Measurements from ENCODE around the gene MYCL. TPM values are rescaled to one million over a fixed set of nuclear protein-coding genes. Genes with fewer than 3 reads are reported as not detected.

Gene MYCL, protein sequence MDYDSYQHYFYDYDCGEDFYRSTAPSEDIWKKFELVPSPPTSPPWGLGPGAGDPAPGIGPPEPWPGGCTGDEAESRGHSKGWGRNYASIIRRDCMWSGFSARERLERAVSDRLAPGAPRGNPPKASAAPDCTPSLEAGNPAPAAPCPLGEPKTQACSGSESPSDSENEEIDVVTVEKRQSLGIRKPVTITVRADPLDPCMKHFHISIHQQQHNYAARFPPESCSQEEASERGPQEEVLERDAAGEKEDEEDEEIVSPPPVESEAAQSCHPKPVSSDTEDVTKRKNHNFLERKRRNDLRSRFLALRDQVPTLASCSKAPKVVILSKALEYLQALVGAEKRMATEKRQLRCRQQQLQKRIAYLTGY
- total RNA-seq (1 to 10 TPM; 3.3 to 4.6 TPM), polyA plus RNA-seq (ENCODE audit: insufficient read depth, low read depth, low replicate concordance) (3.1 TPM)
- long read RNA-seq, donor 1, partial matches to known transcripts = 0 of 1 reads
- long read RNA-seq, donor 1, other reads (novel, unspliced or antisense) = 0 of 1 reads
- long read RNA-seq, donor 2, partial matches to known transcripts = 0 of 3 reads
- long read RNA-seq, donor 2, other reads (novel, unspliced or antisense) = 0 of 3 reads

DNA sequence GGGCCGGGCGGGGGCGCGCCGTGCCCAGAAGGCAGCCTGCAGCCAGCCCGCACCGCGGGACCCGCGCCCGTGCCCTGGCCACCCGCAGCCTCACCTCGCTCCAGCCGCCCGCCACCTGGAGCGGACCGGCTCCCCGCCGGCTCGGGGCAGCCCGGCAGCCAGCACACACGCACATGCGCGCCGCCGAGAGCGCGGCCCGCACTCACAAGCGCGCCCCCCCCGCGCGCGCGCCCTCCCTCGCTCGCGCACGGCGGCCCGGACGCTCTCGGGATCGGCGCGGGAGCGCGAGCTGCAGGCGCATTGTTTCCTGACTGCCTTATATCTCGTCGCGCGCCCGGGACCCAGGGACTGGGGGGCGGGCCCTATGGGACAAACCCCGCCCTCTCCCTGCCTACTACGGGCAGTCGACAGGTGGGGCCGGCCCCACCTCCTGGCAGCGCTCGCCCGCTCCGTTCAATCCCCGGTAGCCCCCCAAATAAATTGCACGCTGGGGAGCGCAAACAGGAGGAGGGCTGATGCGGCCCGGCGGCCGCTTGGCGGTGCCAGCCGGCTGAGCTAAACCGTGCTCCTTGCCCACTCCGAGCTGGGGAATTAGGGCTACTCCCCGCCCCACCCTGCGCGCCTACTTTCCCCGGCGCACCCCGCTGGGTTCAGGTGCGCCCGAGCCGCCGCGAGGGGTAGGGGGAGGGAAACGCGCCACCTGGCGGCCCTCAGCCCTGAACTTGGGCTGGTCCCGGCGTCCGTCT is at the start of gene MYCL:
Gene MYCL (minus strand): TSS at position 204 of the 746 bp plus-strand sequence. CDS start 483 bp downstream, outside the sequence.
- Histone ChIP-seq H3K27ac (peak within 1 kb of the TSS in 1 of 2 donors; percentile 41), H3K4me3 (peak within 1 kb of the TSS; percentile 59 to 66), H3K27me3 (no peaks in the 10 kb centered on the region), H3K36me3 (ENCODE audit: low read depth, missing control alignments) (no peaks in the 10 kb centered on the region), H3K9me3 (no peaks in the 10 kb centered on the region), H3K4me1 (peaks cover 7% of the 10 kb centered on the region)
- no peak for TF ChIP-seq POLR2A (IDR thresholded peaks at IDR 0.05)
- TF ChIP-seq, protein P1, sequence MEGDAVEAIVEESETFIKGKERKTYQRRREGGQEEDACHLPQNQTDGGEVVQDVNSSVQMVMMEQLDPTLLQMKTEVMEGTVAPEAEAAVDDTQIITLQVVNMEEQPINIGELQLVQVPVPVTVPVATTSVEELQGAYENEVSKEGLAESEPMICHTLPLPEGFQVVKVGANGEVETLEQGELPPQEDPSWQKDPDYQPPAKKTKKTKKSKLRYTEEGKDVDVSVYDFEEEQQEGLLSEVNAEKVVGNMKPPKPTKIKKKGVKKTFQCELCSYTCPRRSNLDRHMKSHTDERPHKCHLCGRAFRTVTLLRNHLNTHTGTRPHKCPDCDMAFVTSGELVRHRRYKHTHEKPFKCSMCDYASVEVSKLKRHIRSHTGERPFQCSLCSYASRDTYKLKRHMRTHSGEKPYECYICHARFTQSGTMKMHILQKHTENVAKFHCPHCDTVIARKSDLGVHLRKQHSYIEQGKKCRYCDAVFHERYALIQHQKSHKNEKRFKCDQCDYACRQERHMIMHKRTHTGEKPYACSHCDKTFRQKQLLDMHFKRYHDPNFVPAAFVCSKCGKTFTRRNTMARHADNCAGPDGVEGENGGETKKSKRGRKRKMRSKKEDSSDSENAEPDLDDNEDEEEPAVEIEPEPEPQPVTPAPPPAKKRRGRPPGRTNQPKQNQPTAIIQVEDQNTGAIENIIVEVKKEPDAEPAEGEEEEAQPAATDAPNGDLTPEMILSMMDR (IDR thresholded peaks at IDR 0.05) = peak; percentile 57 to 64 (median 57)
- intact Hi-C loops (cut with DNase I; ENCODE audit: low total_unique reads) = loop anchor here (5.0 kb wide), 1 partner anchor 85 kb away; no protein-coding TSS in a partner anchor
- peak; percentile 89 for DNase-seq
- WGBS, 2 donors = 0 to 2% methylated on average over 9 to 41 of the region's 92 CpGs

DNA sequence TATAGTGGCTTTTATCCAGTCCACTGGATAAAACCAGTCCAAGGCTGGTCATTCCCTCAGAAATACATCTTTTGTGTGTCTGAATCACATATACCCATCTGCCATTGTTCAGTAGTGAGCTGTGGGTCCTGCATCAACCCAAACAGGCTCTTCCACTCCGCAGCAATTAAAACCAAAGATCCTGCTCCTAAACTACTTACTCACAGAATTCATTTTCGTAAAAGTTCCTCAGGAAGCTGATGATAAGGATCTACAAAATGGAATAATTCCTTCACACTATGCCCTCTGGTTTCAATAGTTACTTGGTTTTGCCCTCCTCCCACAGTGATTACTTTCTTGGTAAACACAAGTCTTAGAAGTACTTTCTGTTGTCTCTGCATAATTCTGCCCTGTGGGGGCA is 48.2 kb upstream of the MYCL start:
- WGBS, 2 donors = 76 to 91% methylated on average over 2 of the region's 2 CpGs
- intact Hi-C loops (cut with DNase I; ENCODE audit: low total_unique reads) = no loop called here
- Histone ChIP-seq H3K4me3 (no peak overlapping the region), H3K27me3 (no peaks in the 10 kb centered on the region), H3K9me3 (no peaks in the 10 kb centered on the region), H3K4me1 (peaks cover 28% of the 10 kb centered on the region), H3K36me3 (ENCODE audit: low read depth, missing control alignments) (no peaks in the 10 kb centered on the region), H3K27ac (peak overlapping the region in 1 of 2 donors; percentile 50)
- no peak for DNase-seq
- TF ChIP-seq, protein P1 (IDR thresholded peaks at IDR 0.05) = no peak
- TF ChIP-seq POLR2A (IDR thresholded peaks at IDR 0.05) = no peak

DNA sequence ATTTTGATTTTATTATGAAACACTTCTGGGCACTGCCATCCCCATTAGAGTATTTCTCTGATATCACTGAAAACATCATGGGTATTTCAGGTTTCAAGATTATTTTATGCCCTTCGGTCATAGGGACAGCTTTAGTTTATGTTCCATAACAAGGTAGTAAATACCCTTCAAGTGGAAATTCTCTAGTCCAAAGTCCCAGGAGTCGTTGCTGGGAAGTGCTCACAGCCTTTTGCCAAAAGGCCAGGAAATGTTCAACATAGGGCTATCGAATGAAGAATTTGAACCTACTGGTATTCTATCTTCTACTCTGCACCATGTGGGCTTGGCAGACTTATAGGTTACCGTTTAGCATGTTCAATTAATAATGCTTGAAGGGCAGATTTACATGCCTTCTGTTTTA is 45.5 kb upstream of the MYCL start:
- Histone ChIP-seq H3K27me3 (no peaks in the 10 kb centered on the region), H3K27ac (no peak overlapping the region), H3K4me1 (peaks cover 10% of the 10 kb centered on the region), H3K9me3 (no peaks in the 10 kb centered on the region), H3K4me3 (no peak overlapping the region), H3K36me3 (ENCODE audit: low read depth, missing control alignments) (no peaks in the 10 kb centered on the region)
- intact Hi-C loops (cut with DNase I; ENCODE audit: low total_unique reads) = no loop called here
- 79 to 80% methylated on average over 4 of the region's 4 CpGs for WGBS, 2 donors
- TF ChIP-seq POLR2A (IDR thresholded peaks at IDR 0.05) = no peak
- TF ChIP-seq, protein P1 (IDR thresholded peaks at IDR 0.05) = no peak
- DNase-seq = no peak

DNA sequence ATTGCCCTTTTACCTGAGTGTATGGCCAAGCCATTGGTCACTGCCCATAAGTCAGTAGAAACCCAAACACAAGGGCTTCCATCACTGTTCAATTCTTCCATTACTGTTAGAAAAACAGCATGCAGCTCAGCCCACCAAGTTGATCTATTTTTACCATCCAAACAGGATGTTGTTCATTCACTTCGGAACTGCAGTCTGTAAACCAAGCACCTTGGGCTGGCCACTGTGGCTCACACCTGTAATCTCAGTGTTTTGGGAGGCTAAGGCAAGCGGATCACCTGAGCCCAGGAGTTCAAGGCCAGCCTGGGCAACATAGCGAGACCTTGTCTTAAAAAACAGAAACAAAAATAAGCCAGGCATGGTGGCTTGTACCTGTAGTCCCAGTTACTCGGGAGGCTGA is 44.5 kb upstream of the MYCL start:
- no peak overlapping the region for H3K4me3 ChIP-seq
- TF ChIP-seq, protein P1 (IDR thresholded peaks at IDR 0.05) = no peak
- TF ChIP-seq POLR2A (IDR thresholded peaks at IDR 0.05) = no peak
- 75 to 93% methylated on average over 4 of the region's 4 CpGs for WGBS, 2 donors
- no peak overlapping the region for H3K27ac ChIP-seq
- no peaks in the 10 kb centered on the region for H3K27me3 ChIP-seq
- no peaks in the 10 kb centered on the region for H3K4me1 ChIP-seq
- DNase-seq = no peak
- intact Hi-C loops (cut with DNase I; ENCODE audit: low total_unique reads) = no loop called here
- no peaks in the 10 kb centered on the region for H3K36me3 ChIP-seq (ENCODE audit: low read depth, missing control alignments)
- no peaks in the 10 kb centered on the region for H3K9me3 ChIP-seq
